Effector memory CD8-positive, alpha-beta T cell (primary cell): Measurements from ENCODE around the gene ISX.

Experiments used
- ATAC-seq: fragments of 150-1000 bp; cut with Tn5 transposase; replicated peaks from 2 replicates; pipeline ENCODE4 v1.10.0; 2021; ENCODE audit warnings: mild to moderate bottlenecking, moderate library complexity
- DNase-seq, 3 experiments: peaks; one replicate each; pipeline ENCODE4 v3.0.0; 2021
- H3K27ac Mint-ChIP-seq, 2 donors: one replicate each; pipeline ENCODE4 v1.8.0; 2022; ENCODE audit warnings: mild to moderate bottlenecking in 2 of 2, mixed read lengths in 2 of 2, moderate library complexity in 2 of 2
- H3K27me3 Mint-ChIP-seq, 2 donors: one replicate each; pipeline ENCODE4 v1.8.0; 2022; ENCODE audit warnings: mixed read lengths in 2 of 2
- H3K36me3 Mint-ChIP-seq: one replicate; pipeline ENCODE4 v1.8.0; 2022; ENCODE audit warnings: mild to moderate bottlenecking, moderate library complexity, mixed read lengths; ENCODE audit not compliant: insufficient read depth
- H3K4me1 Mint-ChIP-seq, 2 donors: one replicate each; pipeline ENCODE4 v1.8.0; 2022; ENCODE audit warnings: low read depth in 2 of 2, mixed read lengths in 2 of 2
- H3K4me3 Mint-ChIP-seq, 2 donors: one replicate each; pipeline ENCODE4 v1.8.0; 2022; ENCODE audit warnings: mild to moderate bottlenecking in 2 of 2, mixed read lengths in 2 of 2, moderate library complexity in 2 of 2
- H3K9me3 Mint-ChIP-seq, 2 donors: one replicate each; pipeline ENCODE4 v1.8.0; 2022; ENCODE audit warnings: mixed read lengths in 2 of 2

ISX gene

GRCh38 chr22:35131525-35132000 is 65.6 kb downstream of the ISX start:
- no peak for ATAC-seq
- DNase-seq: no peak
- H3K4me3 Mint-ChIP-seq: no peak overlapping the region
- H3K4me1 Mint-ChIP-seq: no peaks in the 10 kb centered on the region
- H3K27ac Mint-ChIP-seq: no peak overlapping the region
- H3K36me3 Mint-ChIP-seq: no peaks in the 10 kb centered on the region
- no peaks in the 10 kb centered on the region for H3K9me3 Mint-ChIP-seq
- H3K27me3 Mint-ChIP-seq: peaks cover 52 to 92% of the 10 kb centered on the region in 2 donors

GRCh38 chr22:35132568-35132967 is 66.6 kb downstream of the ISX start:
- H3K4me1 Mint-ChIP-seq: no peaks in the 10 kb centered on the region
- DNase-seq (no peak), ATAC-seq (no peak)
- no peaks in the 10 kb centered on the region for H3K36me3 Mint-ChIP-seq
- peaks cover 54 to 93% of the 10 kb centered on the region in 2 donors for H3K27me3 Mint-ChIP-seq
- H3K9me3 Mint-ChIP-seq: no peaks in the 10 kb centered on the region
- no peak overlapping the region for H3K4me3 Mint-ChIP-seq
- no peak overlapping the region for H3K27ac Mint-ChIP-seq

GRCh38 chr22:35133702-35134380 is 67.9 kb downstream of the ISX start:
- no peak for ATAC-seq
- Mint-ChIP-seq H3K4me1 (no peaks in the 10 kb centered on the region), H3K27ac (no peak overlapping the region), H3K36me3 (no peaks in the 10 kb centered on the region), H3K4me3 (no peak overlapping the region), H3K27me3 (peaks cover 49 to 93% of the 10 kb centered on the region in 2 donors), H3K9me3 (no peaks in the 10 kb centered on the region)
- DNase-seq: no peak

GRCh38 chr22:35134637-35135036 is 68.7 kb downstream of the ISX start:
- ATAC-seq (no peak), DNase-seq (no peak)
- no peak overlapping the region for H3K4me3 Mint-ChIP-seq
- H3K27ac Mint-ChIP-seq: no peak overlapping the region
- H3K9me3 Mint-ChIP-seq: no peaks in the 10 kb centered on the region
- no peaks in the 10 kb centered on the region for H3K4me1 Mint-ChIP-seq
- H3K36me3 Mint-ChIP-seq: no peaks in the 10 kb centered on the region
- peaks cover 42 to 89% of the 10 kb centered on the region in 2 donors for H3K27me3 Mint-ChIP-seq

- no peaks in the 10 kb centered on the region for H3K4me1 Mint-ChIP-seq
- no peaks in the 10 kb centered on the region for H3K36me3 Mint-ChIP-seq
- ATAC-seq (no peak), DNase-seq (no peak)
- no peaks in the 10 kb centered on the region for H3K9me3 Mint-ChIP-seq
- H3K27me3 Mint-ChIP-seq: peaks cover 41 to 84% of the 10 kb centered on the region in 2 donors
- H3K27ac Mint-ChIP-seq: no peak overlapping the region
- H3K4me3 Mint-ChIP-seq: no peak overlapping the region
Measured at GRCh38 chr22:35135165-35135564, 69.2 kb downstream of the ISX start.
